PC-3 (cell line): ENCODE results near the gene KRTAP4-16. TPM values are rescaled to one million over a fixed set of nuclear protein-coding genes. Genes with fewer than 3 reads are reported as not detected.
"Not testable (repeated sequence)": the region's sequence is repeated elsewhere in the genome, so short reads cannot be mapped to it uniquely, and the experiment has no call there.

ENCODE experiments used
- ATAC-seq: fragments of 200-7000 bp; cut with Tn5 transposase; 2 replicates; pipeline ENCODE4 v1.9.1; 2020; ENCODE audit warnings: mild to moderate bottlenecking, moderate library complexity
- BruUV-seq: library from RNA; stranded (reverse); fragments of 400-500 nt; replicated peaks from 2 replicates; lab custom pipeline; 2021; lab: Mats Ljungman, UMichigan
- CTCF ChIA-PET: fragments of 300-600 bp; sonication (Branson Sonifier 250); formaldehyde crosslinking; loops from one replicate; lab custom pipeline; 2022; ENCODE audit warnings: antibody characterized with exemption; lab: Charles Lee
- POLR2A ChIA-PET: fragments of 300-600 bp; sonication (Branson Sonifier 250); formaldehyde crosslinking; loops from one replicate; lab custom pipeline; 2022; ENCODE audit warnings: antibody characterized with exemption; ENCODE audit not compliant: unreplicated experiment; lab: Charles Lee
- DNase-seq: peaks from one replicate; pipeline ENCODE4 v3.0.0-alpha.2; 2015
- H2AFZ ChIP-seq: fragments of 300-600 bp; sonication (generic); 2 replicates; pipeline ENCODE4 v1.6.0; 2016; ENCODE audit warnings: antibody characterized with exemption, low read length
- H3F3A ChIP-seq: fragments of 300-600 bp; sonication (generic); one replicate; pipeline ENCODE4 v1.6.0; 2017; ENCODE audit warnings: antibody characterized with exemption, low read length, control low read depth, mild to moderate bottlenecking; ENCODE audit not compliant: unreplicated experiment
- H3K27ac ChIP-seq: fragments of 300-600 bp; sonication (generic); 2 replicates; pipeline ENCODE4 v1.5.1; 2016; ENCODE audit warnings: mild to moderate bottlenecking, low read length
- H3K27me3 ChIP-seq: fragments of 300-600 bp; sonication (generic); 2 replicates; pipeline ENCODE4 v1.6.1; 2016; ENCODE audit warnings: low read length, mixed read lengths
- H3K36me3 ChIP-seq: fragments of 300-600 bp; sonication (generic); 2 replicates; pipeline ENCODE4 v1.6.1; 2016; ENCODE audit warnings: low read depth, mixed run types, low read length, mixed read lengths
- H3K4me1 ChIP-seq: fragments of 300-600 bp; sonication (generic); 2 replicates; pipeline ENCODE4 v1.5.1; 2016; ENCODE audit warnings: low read length; ENCODE audit not compliant: insufficient read depth
- H3K4me2 ChIP-seq: fragments of 300-600 bp; sonication (generic); 2 replicates; pipeline ENCODE4 v1.6.0; 2016; ENCODE audit warnings: low read length
- H3K4me3 ChIP-seq: fragments of 300-600 bp; sonication (generic); 2 replicates; pipeline ENCODE4 v1.5.1; 2016; ENCODE audit warnings: mild to moderate bottlenecking, low read length, mixed read lengths
- H3K79me2 ChIP-seq: fragments of 300-600 bp; sonication (generic); 2 replicates; pipeline ENCODE4 v1.6.1; 2017; ENCODE audit warnings: low read length, mixed read lengths
- H3K9ac ChIP-seq: fragments of 300-600 bp; sonication (generic); 2 replicates; pipeline ENCODE4 v1.6.0; 2016; ENCODE audit warnings: mild to moderate bottlenecking, low read length
- H3K9me2 ChIP-seq: fragments of 300-600 bp; sonication (generic); replicated peaks from 2 replicates; pipeline ENCODE4 v1.6.1; 2016; ENCODE audit warnings: mixed run types, low read length, mixed read lengths
- H3K9me3 ChIP-seq: fragments of 300-600 bp; sonication (generic); 2 replicates; pipeline ENCODE4 v1.6.1; 2016; ENCODE audit warnings: low read length, mixed read lengths
- H4K20me1 ChIP-seq: fragments of 300-600 bp; sonication (generic); 2 replicates; pipeline ENCODE4 v1.6.1; 2016; ENCODE audit warnings: low read length, mixed read lengths
- EZH2 ChIP-seq: fragments of 300-600 bp; sonication (generic); IDR thresholded peaks from one replicate; pipeline ENCODE4 v1.6.1; 2017; ENCODE audit warnings: antibody characterized with exemption, mild to moderate bottlenecking, low read length; ENCODE audit not compliant: unreplicated experiment
- EZH2phosphoT487 ChIP-seq: fragments of 300-600 bp; sonication (generic); IDR thresholded peaks from 2 replicates; pipeline ENCODE4 v1.6.1; 2018; ENCODE audit warnings: mild to moderate bottlenecking, antibody characterized with exemption, low read length, borderline replicate concordance
- intact Hi-C: fragments of 100-400 bp; cut with micrococcal nuclease; formaldehyde crosslinking; loops from 2 replicates; pipeline ENCODE4 v1.9.0; 2023
- total RNA-seq: library from RNA; depleted of rRNA; stranded (reverse); fragments of >200 nt; gene quantifications from 2 replicates; pipeline ENCODE4 v1.2.3, GENCODE V29; 2014
- TF ChIP-seq, protein P1 (sequence below): fragments of 300-600 bp; sonication (generic); conservative IDR thresholded peaks from 2 replicates; pipeline ENCODE4 v1.5.1; 2017; ENCODE audit warnings: antibody characterized with exemption, low read depth, mild to moderate bottlenecking, low read length

The KRTAP4-16 gene
- total RNA-seq, 1 experiment from 2014 or later, result not detected

DNA sequence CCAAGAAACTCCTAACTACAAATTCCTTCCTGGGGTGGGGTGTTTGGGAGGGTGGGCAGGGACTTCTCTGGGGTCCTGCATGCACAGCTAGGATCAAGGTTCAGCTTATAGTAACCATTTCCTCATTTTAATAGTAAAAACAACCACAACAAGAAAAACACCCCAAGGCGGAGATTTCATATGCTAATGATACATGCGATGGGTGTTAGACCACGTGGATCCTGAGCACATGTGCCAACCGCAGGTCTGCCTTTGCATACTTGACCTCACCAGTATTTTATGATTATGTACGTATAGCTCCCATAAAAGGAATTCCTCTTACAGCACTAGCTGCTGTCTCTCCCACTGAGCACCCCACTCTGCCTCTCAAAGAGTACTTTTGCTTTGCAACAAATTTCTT, 14.3 kb upstream of the KRTAP4-16 start:
- Histone ChIP-seq H3K36me3 (peaks cover 7% of the 10 kb centered on the region; the same call in 1 of the 2 replicates), H3K27ac (no peak overlapping the region), H4K20me1 (no peaks in the 10 kb centered on the region), H3K9me3 (peaks cover 4% of the 10 kb centered on the region; the same call in 1 of the 2 replicates), H3K9ac (no peak overlapping the region), H3K9me2 (no peaks in the 10 kb centered on the region), H3F3A (no peaks in the 10 kb centered on the region), H3K4me3 (no peak overlapping the region), H3K4me2 (no peak overlapping the region), H3K27me3 (no peaks in the 10 kb centered on the region), H2AFZ (no peak overlapping the region), H3K79me2 (no peaks in the 10 kb centered on the region), H3K4me1 (peaks cover 10% of the 10 kb centered on the region)
- ATAC-seq (no peak), DNase-seq (no peak)
- POLR2A ChIA-PET, result no interaction called here
- BruUV-seq, result no TSS peak
- CTCF ChIA-PET, result no interaction called here
- TF ChIP-seq, protein P1, sequence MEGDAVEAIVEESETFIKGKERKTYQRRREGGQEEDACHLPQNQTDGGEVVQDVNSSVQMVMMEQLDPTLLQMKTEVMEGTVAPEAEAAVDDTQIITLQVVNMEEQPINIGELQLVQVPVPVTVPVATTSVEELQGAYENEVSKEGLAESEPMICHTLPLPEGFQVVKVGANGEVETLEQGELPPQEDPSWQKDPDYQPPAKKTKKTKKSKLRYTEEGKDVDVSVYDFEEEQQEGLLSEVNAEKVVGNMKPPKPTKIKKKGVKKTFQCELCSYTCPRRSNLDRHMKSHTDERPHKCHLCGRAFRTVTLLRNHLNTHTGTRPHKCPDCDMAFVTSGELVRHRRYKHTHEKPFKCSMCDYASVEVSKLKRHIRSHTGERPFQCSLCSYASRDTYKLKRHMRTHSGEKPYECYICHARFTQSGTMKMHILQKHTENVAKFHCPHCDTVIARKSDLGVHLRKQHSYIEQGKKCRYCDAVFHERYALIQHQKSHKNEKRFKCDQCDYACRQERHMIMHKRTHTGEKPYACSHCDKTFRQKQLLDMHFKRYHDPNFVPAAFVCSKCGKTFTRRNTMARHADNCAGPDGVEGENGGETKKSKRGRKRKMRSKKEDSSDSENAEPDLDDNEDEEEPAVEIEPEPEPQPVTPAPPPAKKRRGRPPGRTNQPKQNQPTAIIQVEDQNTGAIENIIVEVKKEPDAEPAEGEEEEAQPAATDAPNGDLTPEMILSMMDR, result no peak
- no peak for TF ChIP-seq EZH2phosphoT487
- TF ChIP-seq EZH2, result no peak
- intact Hi-C loops, result no loop called here

DNA sequence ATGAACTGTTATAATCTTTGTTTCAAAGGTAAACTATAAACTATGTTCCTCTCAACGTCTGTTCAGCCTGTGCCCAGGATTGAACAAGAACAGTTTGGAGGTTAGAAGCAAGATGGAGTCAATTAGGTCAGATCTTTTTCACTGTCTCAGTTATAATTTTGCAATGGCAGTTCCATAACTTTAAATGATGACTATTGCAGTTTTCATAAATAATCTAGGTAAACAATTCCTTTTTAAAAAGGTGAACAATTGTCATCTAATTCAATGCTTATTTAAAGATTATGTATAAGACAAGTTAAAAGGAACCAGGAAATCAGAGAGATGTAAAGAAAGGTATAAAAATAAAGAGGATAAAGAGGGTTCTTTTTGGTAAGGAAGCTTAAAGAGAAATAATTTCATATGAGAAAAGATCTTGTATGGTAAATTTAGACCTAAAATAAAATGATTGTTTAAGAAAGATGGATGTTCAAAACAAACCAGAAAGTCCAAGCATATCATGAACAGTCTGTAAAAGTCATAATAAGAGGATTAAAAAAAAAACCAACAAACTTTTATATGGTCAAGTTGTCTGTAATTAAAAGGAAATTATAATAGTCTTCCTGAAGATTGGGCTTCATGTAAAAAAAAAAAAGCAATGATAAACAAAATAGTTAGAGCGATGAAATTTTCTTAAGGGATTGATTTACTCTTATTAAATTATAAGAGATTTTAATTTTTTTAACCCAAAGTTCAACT, 9.3 kb upstream of the KRTAP4-16 start:
- no peak for DNase-seq
- no peaks in the 10 kb centered on the region for H3K9me2 ChIP-seq
- ATAC-seq, result no peak
- POLR2A ChIA-PET, result no interaction called here
- no peak overlapping the region for H2AFZ ChIP-seq
- H3K4me3 ChIP-seq, result no peak overlapping the region; the same call in 1 of the 2 replicates
- no peak overlapping the region for H3K27ac ChIP-seq
- TF ChIP-seq, protein P1, result no peak
- TF ChIP-seq EZH2phosphoT487, result no peak
- no peak for TF ChIP-seq EZH2
- peaks cover 12% of the 10 kb centered on the region; the same call in 1 of the 2 replicates for H3K9me3 ChIP-seq
- BruUV-seq, result no TSS peak
- no peak overlapping the region for H3K4me2 ChIP-seq
- no peaks in the 10 kb centered on the region for H3K27me3 ChIP-seq
- no peaks in the 10 kb centered on the region for H3K4me1 ChIP-seq
- H3K9ac ChIP-seq, result no peak overlapping the region
- peaks cover 10% of the 10 kb centered on the region; the same call in 1 of the 2 replicates for H3K36me3 ChIP-seq
- intact Hi-C loops, result no loop called here
- CTCF ChIA-PET, result no interaction called here
- H3F3A ChIP-seq, result no peaks in the 10 kb centered on the region
- no peaks in the 10 kb centered on the region for H4K20me1 ChIP-seq
- no peaks in the 10 kb centered on the region for H3K79me2 ChIP-seq

DNA sequence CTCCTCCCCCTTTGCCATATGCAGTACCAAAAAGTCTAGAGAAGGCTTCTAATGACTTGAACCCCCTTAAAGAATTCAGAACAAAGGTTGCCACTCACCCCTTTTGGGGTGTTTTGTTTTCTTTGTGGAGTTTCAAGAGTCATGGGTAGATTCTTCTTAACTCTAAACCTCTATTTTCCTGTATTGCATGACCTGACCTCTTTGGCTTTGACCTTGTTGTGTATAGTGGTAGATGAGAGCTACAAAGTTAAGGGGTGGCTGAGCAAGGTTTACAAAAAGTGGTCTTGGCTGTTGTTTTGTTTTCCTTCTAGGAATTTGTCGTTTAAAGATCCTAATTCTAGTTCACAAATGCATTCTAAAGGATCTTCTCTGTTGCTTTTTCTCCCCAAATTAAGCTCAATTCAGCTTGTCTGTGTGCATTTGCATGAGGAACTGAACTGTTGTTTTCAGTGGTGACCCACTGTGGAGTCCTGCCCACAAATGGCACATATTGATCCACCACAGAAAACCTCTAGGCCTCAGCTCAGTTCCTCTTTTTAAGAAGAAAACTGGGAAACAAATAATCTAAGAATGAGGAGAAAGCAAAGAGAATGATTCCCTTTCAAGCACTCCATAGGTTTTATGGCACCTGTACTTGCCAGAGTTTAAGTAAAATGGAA, 6.8 kb upstream of the KRTAP4-16 start:
- H3K9me3 ChIP-seq, result peaks cover 12% of the 10 kb centered on the region; the same call in 1 of the 2 replicates
- H3K4me2 ChIP-seq, H3K9ac ChIP-seq, H3K79me2 ChIP-seq, H3K4me3 ChIP-seq, POLR2A ChIA-PET, H2AFZ ChIP-seq, H3K9me2 ChIP-seq, H4K20me1 ChIP-seq, H3K4me1 ChIP-seq, DNase-seq, H3K27ac ChIP-seq, BruUV-seq, H3F3A ChIP-seq, H3K27me3 ChIP-seq, ATAC-seq, CTCF ChIA-PET, intact Hi-C loops: not testable (repeated sequence)
- H3K36me3 ChIP-seq, result peaks cover 10% of the 10 kb centered on the region; the same call in 1 of the 2 replicates
